Measurements from ENCODE around the gene TCN1. TPM values are rescaled to one million over a fixed set of nuclear protein-coding genes. Genes with fewer than 3 reads are reported as not detected.

Gene TCN1
- total and polyA plus RNA-seq, 4 donors, result 0.08 to 4.7 (median 0.17) TPM; not detected in 1

GRCh38 chr11:59875856-59876519 is 9.7 kb upstream of the TCN1 start:
- H3K4me3 ChIP-seq (ENCODE audit: low read depth in 1 of 3, low read length in 3 of 3), result no peak overlapping the region
- no peak overlapping the region for H3K9ac ChIP-seq (ENCODE audit: low read depth in 1 of 2, low read length in 2 of 2)
- H3K27ac ChIP-seq (ENCODE audit: low read depth in 1 of 2, low read length in 2 of 2), result no peak overlapping the region
- TF ChIP-seq YY1 (IDR thresholded peaks at IDR 0.05) (no peak), HNF4A (conservative IDR thresholded peaks at IDR 0.05) (peak in 1 of 2 donors; percentile 31), HNF4G (IDR thresholded peaks at IDR 0.05) (no peak), FOXA1 (IDR thresholded peaks at IDR 0.05) (no peak), FOXA2 (IDR thresholded peaks at IDR 0.05) (no peak), TAF1 (conservative IDR thresholded peaks at IDR 0.05) (no peak)
- 40% methylated on average over 9 of the region's 9 CpGs for WGBS
- DNase-seq (ENCODE audit: low spot score), result no peak
- no peaks in the 10 kb centered on the region for H3K9me3 ChIP-seq (ENCODE audit: control insufficient read depth in 4 of 4, low read length in 3 of 4)
- peaks cover 0 to 3% (median 0%) of the 10 kb centered on the region in 4 donors for H3K27me3 ChIP-seq (ENCODE audit: control insufficient read depth in 4 of 4, insufficient read depth in 4 of 4, low read length in 3 of 4)
- no peaks in the 10 kb centered on the region for H3K36me3 ChIP-seq (ENCODE audit: control insufficient read depth in 4 of 4, insufficient read depth in 3 of 4, low read depth in 1 of 4, low read length in 3 of 4)
- H3K4me1 ChIP-seq (ENCODE audit: control insufficient read depth in 4 of 4, insufficient read depth in 4 of 4, low read length in 3 of 4), result no peaks in the 10 kb centered on the region

DNA sequence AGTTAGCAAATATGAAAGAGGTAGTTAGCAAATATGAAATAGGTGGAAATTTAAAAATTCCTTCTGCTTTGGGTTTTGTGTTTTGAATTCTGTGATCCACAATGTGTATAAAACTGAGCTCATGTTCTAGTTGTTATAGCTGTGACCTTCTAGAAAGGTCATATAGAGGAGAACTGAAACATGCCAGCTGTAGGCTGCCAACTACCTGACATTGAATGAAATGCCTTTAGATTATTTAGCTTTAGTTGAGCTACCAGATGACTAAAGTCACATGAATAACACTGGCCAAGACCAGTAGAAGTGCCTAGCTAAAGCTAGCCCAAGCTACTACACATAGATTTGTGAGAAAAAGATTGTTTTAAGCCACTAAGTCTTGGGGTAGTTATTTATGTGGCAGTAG is 5.8 kb upstream of the TCN1 start:
- no peaks in the 10 kb centered on the region for H3K36me3 ChIP-seq (ENCODE audit: control insufficient read depth in 4 of 4, insufficient read depth in 3 of 4, low read depth in 1 of 4, low read length in 3 of 4)

More for the DNA sequence above, 5.8 kb upstream of the TCN1 start:
- no peak for DNase-seq (ENCODE audit: low spot score)
- Histone ChIP-seq H3K27me3 (ENCODE audit: control insufficient read depth in 4 of 4, insufficient read depth in 4 of 4, low read length in 3 of 4) (peaks cover 0 to 3% (median 0%) of the 10 kb centered on the region in 4 donors), H3K9ac (ENCODE audit: low read depth in 1 of 2, low read length in 2 of 2) (no peak overlapping the region), H3K4me1 (ENCODE audit: control insufficient read depth in 4 of 4, insufficient read depth in 4 of 4, low read length in 3 of 4) (no peaks in the 10 kb centered on the region), H3K27ac (ENCODE audit: low read depth in 1 of 2, low read length in 2 of 2) (no peak overlapping the region), H3K9me3 (ENCODE audit: control insufficient read depth in 4 of 4, low read length in 3 of 4) (no peaks in the 10 kb centered on the region), H3K4me3 (ENCODE audit: low read depth in 1 of 3, low read length in 3 of 3) (no peak overlapping the region)
- TF ChIP-seq GABPA (IDR thresholded peaks at IDR 0.05 in 1 of 2, conservative IDR thresholded peaks at IDR 0.05 in 1 of 2) (no peak), RAD21 (IDR thresholded peaks at IDR 0.05) (no peak), MAX (IDR thresholded peaks at IDR 0.05) (no peak), EGR1 (IDR thresholded peaks at IDR 0.05; ENCODE audit: low read depth in 2 of 2) (no peak), REST (IDR thresholded peaks at IDR 0.05) (no peak), RXRA (IDR thresholded peaks at IDR 0.05) (no peak), TAF1 (conservative IDR thresholded peaks at IDR 0.05) (no peak), HNF4G (IDR thresholded peaks at IDR 0.05) (no peak), YY1 (IDR thresholded peaks at IDR 0.05) (no peak), CTCF (IDR thresholded peaks at IDR 0.05; ENCODE audit: low read depth, low read length, missing input control) (no peak), HNF4A (conservative IDR thresholded peaks at IDR 0.05) (no peak), FOXA2 (IDR thresholded peaks at IDR 0.05) (no peak), ATF3 (IDR thresholded peaks at IDR 0.05) (no peak), NR2F2 (IDR thresholded peaks at IDR 0.05) (no peak), JUND (IDR thresholded peaks at IDR 0.05) (no peak), FOXA1 (IDR thresholded peaks at IDR 0.05) (no peak)
- TF ChIP-seq, protein P1, sequence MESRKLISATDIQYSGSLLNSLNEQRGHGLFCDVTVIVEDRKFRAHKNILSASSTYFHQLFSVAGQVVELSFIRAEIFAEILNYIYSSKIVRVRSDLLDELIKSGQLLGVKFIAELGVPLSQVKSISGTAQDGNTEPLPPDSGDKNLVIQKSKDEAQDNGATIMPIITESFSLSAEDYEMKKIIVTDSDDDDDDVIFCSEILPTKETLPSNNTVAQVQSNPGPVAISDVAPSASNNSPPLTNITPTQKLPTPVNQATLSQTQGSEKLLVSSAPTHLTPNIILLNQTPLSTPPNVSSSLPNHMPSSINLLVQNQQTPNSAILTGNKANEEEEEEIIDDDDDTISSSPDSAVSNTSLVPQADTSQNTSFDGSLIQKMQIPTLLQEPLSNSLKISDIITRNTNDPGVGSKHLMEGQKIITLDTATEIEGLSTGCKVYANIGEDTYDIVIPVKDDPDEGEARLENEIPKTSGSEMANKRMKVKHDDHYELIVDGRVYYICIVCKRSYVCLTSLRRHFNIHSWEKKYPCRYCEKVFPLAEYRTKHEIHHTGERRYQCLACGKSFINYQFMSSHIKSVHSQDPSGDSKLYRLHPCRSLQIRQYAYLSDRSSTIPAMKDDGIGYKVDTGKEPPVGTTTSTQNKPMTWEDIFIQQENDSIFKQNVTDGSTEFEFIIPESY (IDR thresholded peaks at IDR 0.05), result no peak
